GM19099 (cell line): ENCODE data around the gene INPP4A.

Experiments used
- POLR2A ChIP-seq: IDR thresholded peaks from 3 replicates; pipeline ENCODE4 v1.6.1; 2011; ENCODE audit warnings: low read depth; ENCODE audit not compliant: insufficient read length; ENCODE audit errors: extremely low read depth

The INPP4A gene

GRCh38 chr2:98477036-98477435, 32.4 kb downstream of the INPP4A start:
- TF ChIP-seq POLR2A: no peak

- no peak for TF ChIP-seq POLR2A
Observed at GRCh38 chr2:98477506-98477905, 32.8 kb downstream of the INPP4A start.

- TF ChIP-seq POLR2A: no peak
Observed at GRCh38 chr2:98478088-98478551, 33.5 kb downstream of the INPP4A start.

GRCh38 chr2:98478907-98479306, 34.2 kb downstream of the INPP4A start:
- no peak for TF ChIP-seq POLR2A

GRCh38 chr2:98479371-98479770, 34.7 kb downstream of the INPP4A start:
- TF ChIP-seq POLR2A: no peak

GRCh38 chr2:98479959-98480524, 35.4 kb downstream of the INPP4A start:
- peak; percentile 38 for TF ChIP-seq POLR2A

- TF ChIP-seq POLR2A: no peak
Observed at GRCh38 chr2:98480598-98480997, 35.9 kb downstream of the INPP4A start.

GRCh38 chr2:98482362-98482761, 37.7 kb downstream of the INPP4A start:
- TF ChIP-seq POLR2A: no peak

- TF ChIP-seq POLR2A: peak; percentile 24
Observed at GRCh38 chr2:98483257-98483861, 38.7 kb downstream of the INPP4A start.

GRCh38 chr2:98484121-98484557, 39.5 kb downstream of the INPP4A start:
- no peak for TF ChIP-seq POLR2A

GRCh38 chr2:98484652-98485452, 40.2 kb downstream of the INPP4A start:
- no peak for TF ChIP-seq POLR2A

GRCh38 chr2:98485453-98485755, 40.7 kb downstream of the INPP4A start:
- no peak for TF ChIP-seq POLR2A

GRCh38 chr2:98486374-98486981, 41.8 kb downstream of the INPP4A start:
- TF ChIP-seq POLR2A: peak; percentile 23

- TF ChIP-seq POLR2A: peak; percentile 55
Observed at GRCh38 chr2:98487101-98487805, 42.6 kb downstream of the INPP4A start.

GRCh38 chr2:98487806-98488189, 43.1 kb downstream of the INPP4A start:
- no peak for TF ChIP-seq POLR2A

GRCh38 chr2:98488252-98488651, 43.6 kb downstream of the INPP4A start:
- TF ChIP-seq POLR2A: no peak

GRCh38 chr2:98489486-98489885, 44.8 kb downstream of the INPP4A start:
- TF ChIP-seq POLR2A: no peak
